Stomach (tissue), 4 donors: Measurements from ENCODE around the gene KANK4.

Experiments used
- CTCF ChIP-seq, 7 experiments: fragments of 450-650 bp in 4 of 7; fragments of 200-600 bp in 3 of 7; sonication (generic) in 3 of 7; IDR thresholded peaks; one replicate each; pipeline ENCODE4 v1.5.1; 2016 to 2019; ENCODE audit warnings: antibody characterized with exemption in 7 of 7, control low read depth in 2 of 7, mild to moderate bottlenecking in 1 of 7
- EP300 ChIP-seq: sonication (generic); formaldehyde crosslinking; IDR thresholded peaks from one replicate; pipeline ENCODE4 v1.6.1; 2017; ENCODE audit warnings: antibody characterized with exemption
- POLR2A ChIP-seq, 4 donors: fragments of 450-650 bp; IDR thresholded peaks; one replicate each; pipeline ENCODE4 v1.6.1; 2016; ENCODE audit warnings: antibody characterized with exemption in 4 of 4, control low read depth in 2 of 4, mild to moderate bottlenecking in 1 of 4, moderate library complexity in 1 of 4
- POLR2AphosphoS5 ChIP-seq, 3 donors: sonication (generic); formaldehyde crosslinking; IDR thresholded peaks; one replicate each; pipeline ENCODE4 v1.6.1; 2016; ENCODE audit warnings: antibody characterized with exemption in 3 of 3

GRCh38 chr1:62260688-62261087, 58.5 kb downstream of the KANK4 start:
- TF ChIP-seq CTCF (IDR thresholded peaks at IDR 0.05) (no peak), POLR2AphosphoS5 (IDR thresholded peaks at IDR 0.05) (no peak), POLR2A (IDR thresholded peaks at IDR 0.05) (no peak), EP300 (no peak)
